ENCODE results near the gene HTRA2. TPM values are rescaled to one million over a fixed set of nuclear protein-coding genes. Genes with fewer than 3 reads are reported as not detected.
A peak's percentile ranks its signal among the peaks of the same experiment; 100 is the strongest.

Gene HTRA2
- total RNA-seq, 6 donors from 2014 or later = 11.8 to 36.9 (median 27.2) TPM

- WGBS, 2 donors = 95 to 100% methylated on average over 3 of the region's 3 CpGs
- no peaks in the 10 kb centered on the region for H3K9me3 ChIP-seq
- TF ChIP-seq POLR2AphosphoS5 (IDR thresholded peaks at IDR 0.05) (no peak), EP300 (IDR thresholded peaks at IDR 0.05) (no peak)
- TF ChIP-seq, protein P1, sequence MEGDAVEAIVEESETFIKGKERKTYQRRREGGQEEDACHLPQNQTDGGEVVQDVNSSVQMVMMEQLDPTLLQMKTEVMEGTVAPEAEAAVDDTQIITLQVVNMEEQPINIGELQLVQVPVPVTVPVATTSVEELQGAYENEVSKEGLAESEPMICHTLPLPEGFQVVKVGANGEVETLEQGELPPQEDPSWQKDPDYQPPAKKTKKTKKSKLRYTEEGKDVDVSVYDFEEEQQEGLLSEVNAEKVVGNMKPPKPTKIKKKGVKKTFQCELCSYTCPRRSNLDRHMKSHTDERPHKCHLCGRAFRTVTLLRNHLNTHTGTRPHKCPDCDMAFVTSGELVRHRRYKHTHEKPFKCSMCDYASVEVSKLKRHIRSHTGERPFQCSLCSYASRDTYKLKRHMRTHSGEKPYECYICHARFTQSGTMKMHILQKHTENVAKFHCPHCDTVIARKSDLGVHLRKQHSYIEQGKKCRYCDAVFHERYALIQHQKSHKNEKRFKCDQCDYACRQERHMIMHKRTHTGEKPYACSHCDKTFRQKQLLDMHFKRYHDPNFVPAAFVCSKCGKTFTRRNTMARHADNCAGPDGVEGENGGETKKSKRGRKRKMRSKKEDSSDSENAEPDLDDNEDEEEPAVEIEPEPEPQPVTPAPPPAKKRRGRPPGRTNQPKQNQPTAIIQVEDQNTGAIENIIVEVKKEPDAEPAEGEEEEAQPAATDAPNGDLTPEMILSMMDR (IDR thresholded peaks at IDR 0.05) = no peak
- peaks cover 30 to 55% (median 44%) of the 10 kb centered on the region in 4 donors for H3K36me3 ChIP-seq
- ATAC-seq (ENCODE audit: low FRiP score in 2 of 2) (no peak), DNase-seq (no peak)
- H3K4me1 ChIP-seq = peaks cover 10 to 15% (median 12%) of the 10 kb centered on the region in 4 donors
- H3K4me3 ChIP-seq = no peak overlapping the region
- H3K27ac ChIP-seq = no peak overlapping the region
- H3K27me3 ChIP-seq = peaks cover 0 to 11% (median 0%) of the 10 kb centered on the region in 4 donors
Measured at GRCh38 chr2:74493546-74493945, 36.2 kb upstream of the HTRA2 start.

DNA sequence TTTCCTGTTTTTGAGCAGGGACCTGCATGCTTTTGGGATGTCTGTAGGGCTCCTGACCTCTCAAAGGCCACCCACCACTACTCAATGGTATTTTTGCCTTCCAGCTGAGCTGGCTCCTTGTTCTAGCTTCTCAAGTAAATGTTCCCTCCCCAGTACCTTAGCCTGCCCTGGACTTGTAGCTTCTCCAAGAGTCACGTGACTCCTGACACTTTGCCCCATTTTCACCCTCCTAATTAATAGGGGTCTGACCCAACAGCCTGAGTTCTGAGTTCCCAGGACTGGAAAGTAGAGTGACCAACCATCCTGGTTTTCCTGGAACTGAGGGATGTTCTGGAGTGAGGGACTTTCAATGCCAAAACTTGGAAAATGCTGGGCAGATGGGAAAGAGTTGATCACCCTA is 34.3 kb upstream of the HTRA2 start:
- 85 to 92% methylated on average over 1 of the region's 1 CpG for WGBS, 2 donors
- DNase-seq (no peak), ATAC-seq (ENCODE audit: low FRiP score in 2 of 2) (no peak)
- no peaks in the 10 kb centered on the region for H3K9me3 ChIP-seq
- peaks cover 0 to 29% (median 4%) of the 10 kb centered on the region in 4 donors for H3K27me3 ChIP-seq
- H3K4me3 ChIP-seq = no peak overlapping the region
- H3K27ac ChIP-seq = no peak overlapping the region
- peaks cover 23 to 30% (median 24%) of the 10 kb centered on the region in 4 donors for H3K4me1 ChIP-seq
- H3K36me3 ChIP-seq = peaks cover 29 to 40% (median 36%) of the 10 kb centered on the region in 4 donors
- TF ChIP-seq POLR2A (IDR thresholded peaks at IDR 0.05) (no peak), EP300 (IDR thresholded peaks at IDR 0.05) (no peak), POLR2AphosphoS5 (IDR thresholded peaks at IDR 0.05) (no peak)
- TF ChIP-seq, protein P1 (IDR thresholded peaks at IDR 0.05) = no peak

GRCh38 chr2:74496997-74497776 is 32.5 kb upstream of the HTRA2 start:
- 51 to 73% methylated on average over 18 to 19 of the region's 19 CpGs for WGBS, 2 donors
- H3K27me3 ChIP-seq = peaks cover 0 to 35% (median 4%) of the 10 kb centered on the region in 4 donors
- H3K4me3 ChIP-seq = peak overlapping the region in 3 of 4 donors; percentile 50 to 51 (median 51)

GRCh38 chr2:74497777-74498499 is 31.8 kb upstream of the HTRA2 start:
- peak in 1 of 4 donors; percentile 33 for TF ChIP-seq POLR2A (IDR thresholded peaks at IDR 0.05)
- no peak for TF ChIP-seq POLR2AphosphoS5 (IDR thresholded peaks at IDR 0.05)
- H3K27me3 ChIP-seq = peaks cover 0 to 38% (median 4%) of the 10 kb centered on the region in 4 donors

More at GRCh38 chr2:74496997-74497776, 32.5 kb upstream of the HTRA2 start:
- Histone ChIP-seq H3K36me3 (peaks cover 12 to 23% (median 18%) of the 10 kb centered on the region in 4 donors), H3K4me1 (peaks cover 24 to 35% (median 29%) of the 10 kb centered on the region in 4 donors), H3K27ac (peak overlapping the region in 1 of 4 donors; percentile 61), H3K9me3 (no peaks in the 10 kb centered on the region)
- DNase-seq (no peak), ATAC-seq (ENCODE audit: low FRiP score in 2 of 2) (no peak)
- TF ChIP-seq EP300 (IDR thresholded peaks at IDR 0.05) (no peak), POLR2AphosphoS5 (IDR thresholded peaks at IDR 0.05) (no peak), POLR2A (IDR thresholded peaks at IDR 0.05) (no peak)
- TF ChIP-seq, protein P1 (IDR thresholded peaks at IDR 0.05) = no peak

More at GRCh38 chr2:74497777-74498499, 31.8 kb upstream of the HTRA2 start:
- H3K9me3 ChIP-seq = no peaks in the 10 kb centered on the region
- peaks cover 5 to 15% (median 11%) of the 10 kb centered on the region in 4 donors for H3K36me3 ChIP-seq
- peak overlapping the region in 1 of 4 donors; percentile 61 for H3K27ac ChIP-seq
- 2 to 4% methylated on average over 18 to 60 of the region's 61 CpGs for WGBS, 2 donors
- DNase-seq (peak; percentile 64 to 90), ATAC-seq (ENCODE audit: low FRiP score in 2 of 2) (peak; percentile 53 to 61)
- peak overlapping the region; percentile 14 to 51 (median 50) for H3K4me3 ChIP-seq
- peaks cover 24 to 42% (median 32%) of the 10 kb centered on the region in 4 donors for H3K4me1 ChIP-seq
